Measurements from ENCODE around the gene NDUFV1.
"Not testable (repeated sequence)": the region's sequence is repeated elsewhere in the genome, so short reads cannot be mapped to it uniquely, and the experiment has no call there.

The NDUFV1 gene

DNA sequence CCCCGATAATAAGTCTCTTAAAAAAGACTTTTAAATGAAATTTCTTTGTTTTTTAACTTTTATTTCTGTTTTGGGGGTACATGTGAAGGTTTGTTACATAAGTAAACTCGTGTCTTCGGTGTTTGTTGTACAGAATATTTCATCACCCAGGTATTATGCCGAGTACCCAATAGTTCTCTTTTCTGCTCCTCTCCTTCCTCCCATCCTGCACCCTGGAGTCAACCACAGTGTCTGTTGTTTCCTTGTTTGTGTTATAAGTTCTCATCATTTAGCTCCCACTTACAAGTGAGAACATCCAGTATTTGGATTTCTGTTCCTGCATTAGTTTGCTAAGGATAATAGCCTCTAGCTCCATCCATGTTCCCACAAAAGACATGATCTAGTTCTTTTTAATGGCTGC lies 24.7 kb upstream of the NDUFV1 start:
- Mint-ChIP-seq H3K9me3 (peaks cover 3 to 7% of the 10 kb centered on the region in 2 donors), H3K4me1 (peaks cover 52 to 62% of the 10 kb centered on the region in 2 donors), H3K27me3 (peaks cover 5 to 7% of the 10 kb centered on the region in 2 donors), H3K4me3 (no peak overlapping the region), H3K27ac (no peak overlapping the region), H3K36me3 (peaks cover 28% of the 10 kb centered on the region in 2 donors)
- no peak for ATAC-seq (replicated peaks)
- DNase-seq, result no peak

DNA sequence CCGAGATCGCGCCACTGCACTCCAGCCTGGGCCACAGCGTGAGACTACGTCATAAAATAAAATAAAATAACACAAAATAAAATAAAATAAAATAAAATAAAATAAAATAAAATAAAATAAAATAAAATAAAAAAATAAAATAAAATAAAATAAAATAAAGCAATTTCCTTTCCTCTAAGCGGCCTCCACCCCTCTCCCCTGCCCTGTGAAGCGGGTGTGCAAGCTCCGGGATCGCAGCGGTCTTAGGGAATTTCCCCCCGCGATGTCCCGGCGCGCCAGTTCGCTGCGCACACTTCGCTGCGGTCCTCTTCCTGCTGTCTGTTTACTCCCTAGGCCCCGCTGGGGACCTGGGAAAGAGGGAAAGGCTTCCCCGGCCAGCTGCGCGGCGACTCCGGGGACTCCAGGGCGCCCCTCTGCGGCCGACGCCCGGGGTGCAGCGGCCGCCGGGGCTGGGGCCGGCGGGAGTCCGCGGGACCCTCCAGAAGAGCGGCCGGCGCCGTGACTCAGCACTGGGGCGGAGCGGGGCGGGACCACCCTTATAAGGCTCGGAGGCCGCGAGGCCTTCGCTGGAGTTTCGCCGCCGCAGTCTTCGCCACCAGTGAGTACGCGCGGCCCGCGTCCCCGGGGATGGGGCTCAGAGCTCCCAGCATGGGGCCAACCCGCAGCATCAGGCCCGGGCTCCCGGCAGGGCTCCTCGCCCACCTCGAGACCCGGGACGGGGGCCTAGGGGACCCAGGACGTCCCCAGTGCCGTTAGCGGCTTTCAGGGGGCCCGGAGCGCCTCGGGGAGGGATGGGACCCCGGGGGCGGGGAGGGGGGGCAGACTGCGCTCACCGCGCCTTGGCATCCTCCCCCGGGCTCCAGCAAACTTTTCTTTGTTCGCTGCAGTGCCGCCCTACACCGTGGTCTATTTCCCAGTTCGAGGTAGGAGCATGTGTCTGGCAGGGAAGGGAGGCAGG lies 23.2 kb upstream of the NDUFV1 start, which contains the start of gene GSTP1:
TSS of gene GSTP1 (plus strand) at position 566 of the 958 bp plus-strand sequence. CDS start at position 598, 32 bp downstream.
- peaks cover 6 to 11% of the 10 kb centered on the region in 2 donors for H3K9me3 Mint-ChIP-seq
- peak within 1 kb of the TSS; percentile 95 to 96 for H3K4me3 Mint-ChIP-seq
- H3K27ac Mint-ChIP-seq, result peak within 1 kb of the TSS; percentile 94
- DNase-seq (peak; percentile 79), ATAC-seq (replicated peaks) (peak; percentile 64 to 73)
- H3K36me3 Mint-ChIP-seq, result peaks cover 36 to 41% of the 10 kb centered on the region in 2 donors
- peaks cover 61 to 76% of the 10 kb centered on the region in 2 donors for H3K4me1 Mint-ChIP-seq
- H3K27me3 Mint-ChIP-seq, result no peaks in the 10 kb centered on the region

DNA sequence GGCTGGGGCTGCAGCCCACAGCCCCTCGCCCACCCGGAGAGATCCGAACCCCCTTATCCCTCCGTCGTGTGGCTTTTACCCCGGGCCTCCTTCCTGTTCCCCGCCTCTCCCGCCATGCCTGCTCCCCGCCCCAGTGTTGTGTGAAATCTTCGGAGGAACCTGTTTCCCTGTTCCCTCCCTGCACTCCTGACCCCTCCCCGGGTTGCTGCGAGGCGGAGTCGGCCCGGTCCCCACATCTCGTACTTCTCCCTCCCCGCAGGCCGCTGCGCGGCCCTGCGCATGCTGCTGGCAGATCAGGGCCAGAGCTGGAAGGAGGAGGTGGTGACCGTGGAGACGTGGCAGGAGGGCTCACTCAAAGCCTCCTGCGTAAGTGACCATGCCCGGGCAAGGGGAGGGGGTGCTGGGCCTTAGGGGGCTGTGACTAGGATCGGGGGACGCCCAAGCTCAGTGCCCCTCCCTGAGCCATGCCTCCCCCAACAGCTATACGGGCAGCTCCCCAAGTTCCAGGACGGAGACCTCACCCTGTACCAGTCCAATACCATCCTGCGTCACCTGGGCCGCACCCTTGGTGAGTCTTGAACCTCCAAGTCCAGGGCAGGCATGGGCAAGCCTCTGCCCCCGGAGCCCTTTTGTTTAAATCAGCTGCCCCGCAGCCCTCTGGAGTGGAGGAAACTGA lies 22.4 kb upstream of the NDUFV1 start:
- H3K27me3 Mint-ChIP-seq, result no peaks in the 10 kb centered on the region
- peaks cover 41 to 47% of the 10 kb centered on the region in 2 donors for H3K36me3 Mint-ChIP-seq
- peak overlapping the region; percentile 95 to 96 for H3K4me3 Mint-ChIP-seq
- H3K27ac Mint-ChIP-seq, result peak overlapping the region; percentile 94
- peaks cover 61 to 78% of the 10 kb centered on the region in 2 donors for H3K4me1 Mint-ChIP-seq
- DNase-seq (peak; percentile 35), ATAC-seq (replicated peaks) (peak; percentile 11 to 18)
- H3K9me3 Mint-ChIP-seq, result peaks cover 6 to 11% of the 10 kb centered on the region in 2 donors

DNA sequence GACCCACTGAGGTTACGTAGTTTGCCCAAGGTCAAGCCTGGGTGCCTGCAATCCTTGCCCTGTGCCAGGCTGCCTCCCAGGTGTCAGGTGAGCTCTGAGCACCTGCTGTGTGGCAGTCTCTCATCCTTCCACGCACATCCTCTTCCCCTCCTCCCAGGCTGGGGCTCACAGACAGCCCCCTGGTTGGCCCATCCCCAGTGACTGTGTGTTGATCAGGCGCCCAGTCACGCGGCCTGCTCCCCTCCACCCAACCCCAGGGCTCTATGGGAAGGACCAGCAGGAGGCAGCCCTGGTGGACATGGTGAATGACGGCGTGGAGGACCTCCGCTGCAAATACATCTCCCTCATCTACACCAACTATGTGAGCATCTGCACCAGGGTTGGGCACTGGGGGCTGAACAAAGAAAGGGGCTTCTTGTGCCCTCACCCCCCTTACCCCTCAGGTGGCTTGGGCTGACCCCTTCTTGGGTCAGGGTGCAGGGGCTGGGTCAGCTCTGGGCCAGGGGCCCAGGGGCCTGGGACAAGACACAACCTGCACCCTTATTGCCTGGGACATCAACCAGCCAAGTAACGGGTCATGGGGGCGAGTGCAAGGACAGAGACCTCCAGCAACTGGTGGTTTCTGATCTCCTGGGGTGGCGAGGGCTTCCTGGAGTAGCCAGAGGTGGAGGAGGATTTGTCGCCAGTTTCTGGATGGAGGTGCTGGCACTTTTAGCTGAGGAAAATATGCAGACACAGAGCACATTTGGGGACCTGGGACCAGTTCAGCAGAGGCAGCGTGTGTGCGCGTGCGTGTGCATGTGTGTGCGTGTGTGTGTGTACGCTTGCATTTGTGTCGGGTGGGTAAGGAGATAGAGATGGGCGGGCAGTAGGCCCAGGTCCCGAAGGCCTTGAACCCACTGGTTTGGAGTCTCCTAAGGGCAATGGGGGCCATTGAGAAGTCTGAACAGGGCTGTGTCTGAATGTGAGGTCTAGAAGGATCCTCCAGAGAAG lies 21.6 kb upstream of the NDUFV1 start:
- Mint-ChIP-seq H3K9me3 (peaks cover 6 to 11% of the 10 kb centered on the region in 2 donors), H3K27ac (peak overlapping the region; percentile 94), H3K4me3 (peak overlapping the region; percentile 95 to 96), H3K4me1 (peaks cover 58 to 78% of the 10 kb centered on the region in 2 donors), H3K27me3 (no peaks in the 10 kb centered on the region), H3K36me3 (peaks cover 44 to 52% of the 10 kb centered on the region in 2 donors)
- DNase-seq, result no peak
- ATAC-seq (replicated peaks), result no peak

DNA sequence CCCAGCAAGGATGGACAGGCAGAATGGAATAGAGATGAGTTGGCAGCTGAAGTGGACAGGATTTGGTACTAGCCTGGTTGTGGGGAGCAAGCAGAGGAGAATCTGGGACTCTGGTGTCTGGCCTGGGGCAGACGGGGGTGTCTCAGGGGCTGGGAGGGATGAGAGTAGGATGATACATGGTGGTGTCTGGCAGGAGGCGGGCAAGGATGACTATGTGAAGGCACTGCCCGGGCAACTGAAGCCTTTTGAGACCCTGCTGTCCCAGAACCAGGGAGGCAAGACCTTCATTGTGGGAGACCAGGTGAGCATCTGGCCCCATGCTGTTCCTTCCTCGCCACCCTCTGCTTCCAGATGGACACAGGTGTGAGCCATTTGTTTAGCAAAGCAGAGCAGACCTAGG lies 20.8 kb upstream of the NDUFV1 start:
- H3K4me1 Mint-ChIP-seq, result peaks cover 59 to 80% of the 10 kb centered on the region in 2 donors
- H3K27me3 Mint-ChIP-seq, result no peaks in the 10 kb centered on the region
- peak overlapping the region; percentile 95 to 96 for H3K4me3 Mint-ChIP-seq
- H3K9me3 Mint-ChIP-seq, result peaks cover 6 to 11% of the 10 kb centered on the region in 2 donors
- peaks cover 49 to 57% of the 10 kb centered on the region in 2 donors for H3K36me3 Mint-ChIP-seq
- ATAC-seq (replicated peaks), result no peak
- peak overlapping the region; percentile 94 for H3K27ac Mint-ChIP-seq
- DNase-seq, result no peak

DNA sequence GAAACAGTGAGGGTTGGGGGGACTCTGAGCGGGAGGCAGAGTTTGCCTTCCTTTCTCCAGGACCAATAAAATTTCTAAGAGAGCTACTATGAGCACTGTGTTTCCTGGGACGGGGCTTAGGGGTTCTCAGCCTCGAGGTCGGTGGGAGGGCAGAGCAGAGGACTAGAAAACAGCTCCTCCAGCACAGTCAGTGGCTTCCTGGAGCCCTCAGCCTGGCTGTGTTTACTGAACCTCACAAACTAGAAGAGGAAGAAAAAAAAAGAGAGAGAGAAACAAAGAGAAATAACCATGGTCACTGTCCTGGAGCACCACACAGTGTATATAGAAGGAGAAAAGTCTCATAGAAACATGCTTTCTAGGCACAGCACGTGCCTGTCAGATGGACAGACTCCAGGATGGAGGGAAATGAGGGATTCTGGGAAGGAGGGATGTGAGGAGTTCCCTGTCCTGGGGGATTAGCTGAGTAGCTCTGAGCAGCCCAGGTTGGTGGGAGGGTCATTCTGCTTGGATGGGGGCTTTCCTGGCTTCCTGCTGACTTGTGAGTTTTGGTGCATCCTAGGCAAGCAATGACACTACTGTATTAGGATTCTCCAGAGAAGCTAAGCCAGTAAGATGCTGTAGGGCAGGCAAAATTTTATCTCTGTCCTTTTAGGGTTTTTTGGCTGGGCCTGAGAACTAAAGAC lies 20.0 kb upstream of the NDUFV1 start:
- Mint-ChIP-seq H3K4me1 (peaks cover 59 to 80% of the 10 kb centered on the region in 2 donors), H3K36me3 (peaks cover 49 to 57% of the 10 kb centered on the region in 2 donors), H3K4me3 (peak overlapping the region; percentile 42 to 96), H3K9me3 (peaks cover 6 to 11% of the 10 kb centered on the region in 2 donors), H3K27me3 (no peaks in the 10 kb centered on the region), H3K27ac (peak overlapping the region; percentile 94)
- no peak for DNase-seq
- no peak for ATAC-seq (replicated peaks)

DNA sequence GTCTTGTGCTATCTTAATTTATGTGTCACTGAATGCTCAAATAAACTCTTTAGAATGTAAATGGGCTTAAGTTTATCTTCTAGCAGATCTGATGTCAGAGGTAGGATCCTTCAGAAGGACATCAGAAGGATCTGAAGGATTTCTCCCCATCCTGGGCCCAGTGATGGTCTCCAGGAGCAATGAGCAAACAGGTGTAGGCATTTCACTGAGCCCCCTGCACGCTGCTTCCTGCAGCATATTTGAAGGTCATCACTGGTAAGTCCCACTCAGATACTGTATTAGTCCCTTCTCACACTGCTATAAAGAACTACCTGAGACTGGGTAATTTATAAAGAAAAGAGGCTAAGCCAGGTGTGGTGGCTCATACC lies 18.6 kb upstream of the NDUFV1 start:
- H3K27me3 Mint-ChIP-seq, result no peaks in the 10 kb centered on the region
- ATAC-seq (replicated peaks) (peak; percentile 72 to 75), DNase-seq (peak; percentile 53)
- peak overlapping the region; percentile 94 for H3K27ac Mint-ChIP-seq
- H3K4me3 Mint-ChIP-seq, result peak overlapping the region; percentile 30 to 62
- peaks cover 6 to 11% of the 10 kb centered on the region in 2 donors for H3K9me3 Mint-ChIP-seq
- H3K4me1 Mint-ChIP-seq, result peaks cover 51 to 69% of the 10 kb centered on the region in 2 donors
- peaks cover 49 to 57% of the 10 kb centered on the region in 2 donors for H3K36me3 Mint-ChIP-seq

DNA sequence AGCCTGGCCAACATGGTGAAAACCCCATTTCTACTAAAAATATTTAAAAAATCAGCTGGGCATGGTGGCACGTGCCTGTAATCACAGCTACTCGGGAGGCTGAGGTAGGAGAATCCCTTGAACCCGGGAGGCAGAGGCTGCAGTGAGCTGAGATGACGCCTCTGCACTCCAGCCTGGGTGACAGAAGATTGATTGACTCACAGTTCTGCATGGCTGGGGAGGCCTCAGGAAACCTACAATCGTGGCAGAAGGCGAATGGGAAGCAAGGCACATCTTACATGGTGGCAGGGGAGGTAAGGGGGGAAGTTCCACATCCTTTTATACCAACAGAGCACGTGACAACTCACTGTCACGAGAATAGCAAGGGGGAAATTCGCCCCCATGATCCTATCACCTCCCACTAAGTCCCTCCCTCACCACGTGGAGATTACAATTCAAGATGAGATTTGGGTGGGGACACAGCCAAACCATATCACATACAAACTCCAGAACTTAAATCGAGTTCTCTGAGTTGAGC lies 17.8 kb upstream of the NDUFV1 start:
- H3K4me3 Mint-ChIP-seq, result peak overlapping the region in 1 of 2 donors; percentile 41
- H3K9me3 Mint-ChIP-seq, result peaks cover 6 to 11% of the 10 kb centered on the region in 2 donors

DNA sequence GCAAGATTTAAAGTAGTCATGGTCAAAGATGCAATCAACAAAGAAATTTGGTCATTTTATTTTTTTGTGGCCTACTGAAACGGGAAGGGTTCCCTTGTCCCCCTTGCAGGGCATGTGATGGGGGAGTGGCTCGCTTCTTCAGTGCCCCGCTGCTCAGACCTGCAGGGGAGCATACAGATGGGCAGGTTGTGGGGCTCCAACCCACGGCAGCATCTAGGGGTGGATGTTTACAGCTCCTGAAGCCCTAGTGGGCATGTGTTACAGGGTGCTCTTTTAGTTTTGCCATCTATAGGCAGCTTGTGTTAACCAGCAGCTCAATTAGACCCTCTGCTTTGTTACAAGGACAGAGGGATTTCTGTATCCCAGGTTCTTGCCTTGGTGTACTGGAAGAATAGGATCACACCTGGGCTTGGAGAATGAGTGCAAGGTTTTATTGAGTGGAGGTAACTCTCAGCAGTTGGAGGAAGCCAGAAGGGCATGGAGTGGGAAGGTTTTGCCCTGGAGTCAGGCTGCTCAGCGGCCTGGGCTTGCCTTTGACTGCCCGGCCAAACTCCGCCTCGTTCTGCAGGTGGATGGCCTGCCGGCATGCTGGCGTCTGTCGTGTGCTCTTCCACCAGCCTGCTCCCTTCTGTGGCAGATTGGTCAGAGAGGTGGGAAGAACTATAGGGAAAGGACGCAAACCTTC lies 13.7 kb upstream of the NDUFV1 start:
- ATAC-seq (replicated peaks), result no peak
- H3K27me3 Mint-ChIP-seq, result no peaks in the 10 kb centered on the region
- peaks cover 14 to 25% of the 10 kb centered on the region in 2 donors for H3K4me1 Mint-ChIP-seq

More for the DNA sequence above, 17.8 kb upstream of the NDUFV1 start:
- H3K27ac Mint-ChIP-seq, result peak overlapping the region; percentile 87
- not testable (repeated sequence) for DNase-seq; ATAC-seq (replicated peaks); H3K27me3 Mint-ChIP-seq
- peaks cover 48 to 65% of the 10 kb centered on the region in 2 donors for H3K4me1 Mint-ChIP-seq
- H3K36me3 Mint-ChIP-seq, result peaks cover 49 to 57% of the 10 kb centered on the region in 2 donors

DNA sequence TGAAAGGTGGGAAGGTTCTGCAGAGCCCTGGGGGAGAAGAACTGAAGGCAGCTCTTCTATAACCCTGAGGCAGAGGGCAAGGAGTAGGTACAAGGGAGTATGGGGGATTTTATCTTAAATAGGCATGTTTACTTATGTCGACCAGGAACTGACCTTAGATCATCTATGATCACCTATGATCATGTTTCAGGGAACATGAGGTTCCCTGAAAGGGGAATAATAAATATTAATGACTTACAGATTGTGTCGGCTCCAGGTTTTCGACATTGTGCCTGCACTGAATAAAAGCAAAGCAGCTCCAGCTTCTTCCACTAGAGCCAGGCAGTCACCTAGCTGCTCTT lies 13.2 kb upstream of the NDUFV1 start:
- ATAC-seq (replicated peaks) (no peak), DNase-seq (no peak)
- Mint-ChIP-seq H3K4me3 (no peak overlapping the region), H3K9me3 (peaks cover 0 to 2% of the 10 kb centered on the region in 2 donors), H3K27me3 (no peaks in the 10 kb centered on the region), H3K36me3 (peaks cover 15 to 18% of the 10 kb centered on the region in 2 donors), H3K27ac (no peak overlapping the region), H3K4me1 (peaks cover 10 to 21% of the 10 kb centered on the region in 2 donors)

More for the DNA sequence above, 13.7 kb upstream of the NDUFV1 start:
- Mint-ChIP-seq H3K36me3 (peaks cover 19 to 22% of the 10 kb centered on the region in 2 donors), H3K27ac (peak overlapping the region; percentile 78), H3K4me3 (no peak overlapping the region), H3K9me3 (peaks cover 0 to 2% of the 10 kb centered on the region in 2 donors)
- no peak for DNase-seq

DNA sequence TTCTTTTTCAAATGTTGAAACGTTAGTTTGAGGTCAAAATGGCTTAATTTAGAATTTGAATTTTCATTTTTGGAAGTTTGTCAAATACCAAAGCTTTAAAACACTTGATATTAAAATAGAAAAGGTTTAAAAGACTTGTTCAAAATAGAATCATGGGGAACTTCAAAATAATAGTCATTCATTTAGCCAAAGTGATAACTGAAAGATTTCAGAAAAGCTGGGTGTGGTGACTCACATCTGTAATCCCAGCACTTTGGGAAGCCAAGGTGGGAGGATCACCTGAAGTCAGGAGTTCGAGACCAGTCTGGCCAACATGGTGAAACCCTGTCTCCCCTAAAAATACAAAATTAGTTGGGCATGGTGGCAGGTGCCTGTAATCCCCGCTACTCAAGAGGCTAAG lies 12.3 kb upstream of the NDUFV1 start:
- peaks cover 9 to 11% of the 10 kb centered on the region in 2 donors for H3K36me3 Mint-ChIP-seq
- DNase-seq (no peak), ATAC-seq (replicated peaks) (no peak)
- H3K4me3 Mint-ChIP-seq, result no peak overlapping the region
- H3K4me1 Mint-ChIP-seq, result peaks cover 6 to 13% of the 10 kb centered on the region in 2 donors
- H3K9me3 Mint-ChIP-seq, result peaks cover 0 to 2% of the 10 kb centered on the region in 2 donors
- no peaks in the 10 kb centered on the region for H3K27me3 Mint-ChIP-seq
- H3K27ac Mint-ChIP-seq, result no peak overlapping the region

DNA sequence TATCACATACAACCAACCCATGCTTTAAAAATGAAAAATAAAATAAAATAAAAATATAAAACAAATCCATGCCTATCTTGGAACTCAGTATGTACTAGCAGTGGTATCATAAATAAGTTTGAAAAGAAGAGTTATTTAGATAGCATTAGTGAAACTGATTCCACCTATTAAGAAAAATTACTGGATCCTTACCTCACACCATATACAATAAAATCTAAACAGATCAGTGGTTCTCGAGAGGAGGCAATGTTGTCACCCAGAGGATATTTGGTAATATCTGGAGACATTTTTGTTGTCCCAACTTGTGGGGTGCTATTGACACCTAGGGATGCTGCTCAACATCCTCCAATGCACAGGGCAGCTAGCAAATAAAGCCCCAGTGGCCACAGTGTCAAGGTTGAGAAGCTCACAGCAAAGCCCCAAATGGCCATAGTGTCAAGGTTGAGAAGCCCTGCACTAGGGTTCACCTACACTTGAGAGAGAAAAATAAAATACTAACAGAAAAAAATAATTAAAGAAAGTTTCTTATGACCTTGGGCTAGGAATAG lies 9.9 kb upstream of the NDUFV1 start:
- Mint-ChIP-seq H3K36me3 (peaks cover 2 to 3% of the 10 kb centered on the region in 2 donors), H3K4me3 (no peak overlapping the region), H3K27me3 (peaks cover 0 to 7% of the 10 kb centered on the region in 2 donors), H3K4me1 (peaks cover 9 to 17% of the 10 kb centered on the region in 2 donors), H3K9me3 (peaks cover 0 to 2% of the 10 kb centered on the region in 2 donors), H3K27ac (no peak overlapping the region)
- ATAC-seq (replicated peaks), result no peak
- DNase-seq, result no peak

Data from stimulated activated naive B cell treated with anti-CD40 and anti-IgM and Interleukin-4, amounts not matched to agents 10 μg/mL and 1 μg/mL and 100 μg/mL, for 72 hours (primary cell).